Cardiac fibroblast (primary cell): ENCODE data around the gene AJUBA.

Experiments used
- DNase-seq, 2 donors: peaks; one replicate each; pipeline versions ENCODE4 v3.0.0 to v3.0.0-alpha.2; 2010; ENCODE audit warnings: low read depth in 2 of 2
- H3K4me3 ChIP-seq, 2 donors: replicated peaks in 1 of 2; 1 replicate in 1 of 2; 2 replicates in 1 of 2; pipeline ENCODE4 v1.5.1; 2011; ENCODE audit warnings: low read depth in 2 of 2, low read length in 2 of 2, mild to moderate bottlenecking in 2 of 2, moderate library complexity in 1 of 2
- CTCF ChIP-seq: IDR thresholded peaks from one replicate; pipeline ENCODE4 v1.5.1; 2011; ENCODE audit warnings: low read depth, mild to moderate bottlenecking, low read length, inconsistent platforms

The AJUBA gene

DNA sequence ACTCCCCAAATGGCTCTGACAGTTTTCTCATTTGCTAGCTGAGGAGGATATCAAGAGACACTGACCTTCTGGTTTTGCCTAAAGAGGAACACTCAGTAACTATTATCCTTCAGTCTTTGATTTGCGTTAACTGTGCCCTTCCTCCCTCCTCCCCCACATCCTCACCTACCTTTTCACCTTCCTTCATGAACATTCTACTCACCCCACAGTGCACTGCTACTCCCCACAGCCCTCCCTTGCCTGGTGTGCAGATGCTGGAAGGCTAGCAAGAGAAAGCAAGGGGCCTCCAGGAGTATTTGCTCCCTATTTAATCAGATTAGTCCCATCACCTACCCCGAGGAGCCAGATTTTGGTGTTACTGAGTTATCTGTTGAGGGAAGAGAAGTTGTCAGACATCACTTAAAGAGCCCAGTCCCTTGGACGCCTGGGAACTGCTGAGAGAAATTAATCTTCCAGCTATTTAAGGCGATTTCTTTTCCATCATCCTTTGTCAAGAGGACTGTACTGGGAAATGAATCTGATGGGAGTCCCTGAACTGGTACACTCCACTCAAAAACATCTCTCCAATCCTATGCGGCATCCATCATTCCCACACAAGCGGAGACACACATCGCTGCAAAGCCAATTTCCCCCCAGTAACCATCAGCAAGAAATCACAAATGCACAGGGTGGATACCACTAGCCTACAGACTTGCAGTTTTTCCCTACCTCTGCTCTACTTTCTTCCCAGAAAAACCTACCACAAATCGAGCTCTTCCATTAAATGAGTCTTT, 40.9 kb upstream of the AJUBA start:
- no peak for TF ChIP-seq CTCF
- no peak for DNase-seq
- H3K4me3 ChIP-seq = no peak overlapping the region

DNA sequence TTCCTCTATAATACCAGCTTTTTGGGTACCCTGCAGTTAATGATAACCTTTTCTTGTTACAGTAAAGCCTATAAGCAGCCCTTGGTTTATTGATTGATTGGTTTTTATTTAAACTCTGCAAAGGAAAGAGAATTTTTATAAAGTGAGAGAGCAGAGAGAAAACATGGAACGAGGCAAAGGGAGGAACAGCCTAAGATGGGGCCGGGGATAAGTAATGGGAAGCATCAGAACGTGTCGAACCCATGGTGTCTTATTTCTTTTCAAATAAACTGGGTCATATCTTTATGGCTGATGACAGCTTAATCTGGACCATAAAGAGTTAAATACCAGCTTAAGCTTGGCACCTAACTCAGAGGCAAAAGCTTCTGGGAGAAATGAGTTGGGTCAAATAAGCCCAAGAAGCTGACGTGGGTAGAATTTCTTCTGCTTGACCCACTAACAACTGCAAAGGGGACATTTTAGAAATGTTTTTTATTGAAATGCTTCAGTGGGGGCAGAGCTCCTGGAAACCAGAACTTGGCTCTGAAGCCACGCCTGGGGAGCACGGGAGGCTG, 39.6 kb upstream of the AJUBA start:
- TF ChIP-seq CTCF = no peak
- no peak overlapping the region for H3K4me3 ChIP-seq
- DNase-seq = no peak

- TF ChIP-seq CTCF = no peak
- DNase-seq = no peak
- H3K4me3 ChIP-seq = no peak overlapping the region
Observed at GRCh38 chr14:23021434-23021833, 39.1 kb upstream of the AJUBA start.

DNA sequence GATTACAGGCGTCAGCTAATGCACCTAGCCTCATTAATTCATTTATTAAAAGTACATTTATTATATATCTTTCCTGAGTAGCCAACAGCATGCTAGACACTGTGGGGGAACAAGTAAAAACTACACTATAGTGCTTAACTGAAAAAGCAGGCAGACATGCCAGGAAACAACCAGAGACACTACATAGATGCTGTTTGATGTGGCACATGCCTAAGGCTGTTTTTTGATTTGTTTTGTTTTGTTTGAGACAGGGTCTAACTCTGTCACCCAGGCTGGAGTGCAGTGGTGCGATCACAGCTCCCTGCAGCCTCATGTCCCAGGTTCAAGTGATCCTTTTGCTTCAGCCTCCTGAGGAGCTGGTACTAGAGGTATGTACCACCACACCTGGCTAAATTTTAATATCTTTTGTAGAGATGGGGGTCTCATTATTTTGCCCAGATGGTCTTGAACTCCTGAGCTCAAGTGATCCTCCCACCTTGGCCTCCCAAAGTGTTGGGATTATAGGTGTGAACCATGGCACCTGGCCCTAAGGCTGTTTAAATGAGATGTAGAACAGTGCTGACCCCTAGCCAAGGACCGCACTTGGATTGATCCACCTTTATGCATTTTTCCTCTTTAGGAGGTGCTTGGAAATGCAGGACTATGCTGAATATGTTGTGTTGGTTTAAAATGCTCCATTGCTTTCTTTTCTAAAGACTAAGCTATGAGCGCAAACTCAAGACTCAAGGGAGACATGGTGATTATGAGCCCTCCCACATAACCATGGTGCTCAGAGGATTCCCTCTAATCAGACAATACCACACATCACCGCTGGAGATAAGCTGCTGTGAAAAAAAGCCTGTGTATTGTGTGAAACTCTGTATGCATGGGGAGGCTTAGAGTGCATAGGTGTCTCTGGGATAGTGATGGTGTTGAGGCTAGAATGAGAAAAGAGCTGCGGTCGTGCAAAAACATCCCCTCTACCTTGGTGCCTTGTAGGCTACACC, 38.1 kb upstream of the AJUBA start:
- TF ChIP-seq CTCF = no peak
- no peak overlapping the region for H3K4me3 ChIP-seq
- DNase-seq = no peak

DNA sequence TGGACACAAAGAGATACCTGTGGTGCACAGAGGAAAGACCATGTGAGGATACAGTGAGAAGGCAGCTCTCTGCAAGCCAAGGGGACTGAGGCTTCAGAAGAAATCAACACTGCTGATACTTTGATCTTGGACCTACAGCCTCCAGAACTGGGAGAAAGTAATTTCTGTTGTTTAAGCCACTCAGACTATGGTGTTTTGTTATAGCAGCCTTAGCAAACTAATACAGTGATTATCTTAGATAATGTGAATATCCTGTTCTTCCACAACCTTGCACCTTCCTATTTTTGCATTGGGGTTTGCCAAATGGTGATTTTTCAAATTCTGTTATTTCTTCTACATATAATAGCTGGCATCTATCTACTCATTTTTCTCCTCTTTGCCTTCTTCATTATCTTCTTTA, 35.8 kb upstream of the AJUBA start:
- DNase-seq = no peak
- no peak overlapping the region for H3K4me3 ChIP-seq
- no peak for TF ChIP-seq CTCF

DNA sequence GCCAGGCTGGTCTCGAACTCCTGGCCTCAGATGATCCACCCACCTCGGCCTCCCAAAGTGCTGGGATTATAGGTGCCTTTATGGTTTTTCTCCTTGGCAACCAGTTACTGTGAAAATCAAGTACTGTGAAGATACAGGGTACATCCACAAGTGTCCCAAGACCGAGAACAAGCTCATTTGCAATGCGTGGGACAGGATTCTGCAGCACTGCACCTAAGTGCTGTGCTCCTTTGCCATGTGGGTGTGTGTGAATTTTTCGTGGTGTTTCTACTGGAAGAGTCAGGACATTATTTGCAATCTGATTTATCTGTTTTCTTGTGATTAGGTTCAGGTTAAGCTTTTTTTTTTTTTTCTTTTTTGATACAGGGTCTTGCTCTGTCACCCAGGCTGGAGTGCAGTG, 34.7 kb upstream of the AJUBA start:
- TF ChIP-seq CTCF = no peak
- no peak overlapping the region for H3K4me3 ChIP-seq
- DNase-seq = no peak
